ENCODE results near the gene SENP7.

GRCh38 chr3:101292027-101292426 is 221.0 kb downstream of the SENP7 start:
- TF ChIP-seq, protein P1, sequence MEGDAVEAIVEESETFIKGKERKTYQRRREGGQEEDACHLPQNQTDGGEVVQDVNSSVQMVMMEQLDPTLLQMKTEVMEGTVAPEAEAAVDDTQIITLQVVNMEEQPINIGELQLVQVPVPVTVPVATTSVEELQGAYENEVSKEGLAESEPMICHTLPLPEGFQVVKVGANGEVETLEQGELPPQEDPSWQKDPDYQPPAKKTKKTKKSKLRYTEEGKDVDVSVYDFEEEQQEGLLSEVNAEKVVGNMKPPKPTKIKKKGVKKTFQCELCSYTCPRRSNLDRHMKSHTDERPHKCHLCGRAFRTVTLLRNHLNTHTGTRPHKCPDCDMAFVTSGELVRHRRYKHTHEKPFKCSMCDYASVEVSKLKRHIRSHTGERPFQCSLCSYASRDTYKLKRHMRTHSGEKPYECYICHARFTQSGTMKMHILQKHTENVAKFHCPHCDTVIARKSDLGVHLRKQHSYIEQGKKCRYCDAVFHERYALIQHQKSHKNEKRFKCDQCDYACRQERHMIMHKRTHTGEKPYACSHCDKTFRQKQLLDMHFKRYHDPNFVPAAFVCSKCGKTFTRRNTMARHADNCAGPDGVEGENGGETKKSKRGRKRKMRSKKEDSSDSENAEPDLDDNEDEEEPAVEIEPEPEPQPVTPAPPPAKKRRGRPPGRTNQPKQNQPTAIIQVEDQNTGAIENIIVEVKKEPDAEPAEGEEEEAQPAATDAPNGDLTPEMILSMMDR (conservative IDR thresholded peaks at IDR 0.05; ENCODE audit: low read depth in 2 of 2) = no peak
- no peak for TF ChIP-seq ZNF331 (CRISPR knock-in tag; IDR thresholded peaks at IDR 0.05; ENCODE audit: low read depth)
